HPDE6-E6E7 (cell line): ENCODE measurements around the gene PNLIPRP3.

Experiments
- DNase-seq: peaks from one replicate; pipeline ENCODE4 v3.0.0; 2011; ENCODE audit warnings: missing footprints; ENCODE audit errors: extremely low spot score

PNLIPRP3 gene

DNA sequence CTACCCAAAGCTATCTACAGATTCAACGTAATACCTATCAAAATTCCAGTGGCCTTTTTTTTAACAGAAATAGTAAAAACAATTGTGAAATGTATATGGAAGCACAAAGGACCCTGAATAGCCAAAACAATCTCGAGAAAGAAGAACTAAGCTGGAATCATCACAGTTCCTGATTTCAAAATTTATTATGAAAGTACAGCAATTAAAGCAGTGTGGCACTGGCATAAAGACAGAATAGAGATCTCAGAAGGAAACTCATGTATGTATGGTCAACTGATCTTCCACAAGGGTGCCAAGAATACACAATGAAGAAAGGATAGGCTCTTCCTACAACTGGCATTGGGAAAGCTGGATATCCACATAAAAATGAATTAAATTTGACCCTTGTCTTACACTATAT, 23.2 kb downstream of the PNLIPRP3 start:
- DNase-seq = no peak

DNA sequence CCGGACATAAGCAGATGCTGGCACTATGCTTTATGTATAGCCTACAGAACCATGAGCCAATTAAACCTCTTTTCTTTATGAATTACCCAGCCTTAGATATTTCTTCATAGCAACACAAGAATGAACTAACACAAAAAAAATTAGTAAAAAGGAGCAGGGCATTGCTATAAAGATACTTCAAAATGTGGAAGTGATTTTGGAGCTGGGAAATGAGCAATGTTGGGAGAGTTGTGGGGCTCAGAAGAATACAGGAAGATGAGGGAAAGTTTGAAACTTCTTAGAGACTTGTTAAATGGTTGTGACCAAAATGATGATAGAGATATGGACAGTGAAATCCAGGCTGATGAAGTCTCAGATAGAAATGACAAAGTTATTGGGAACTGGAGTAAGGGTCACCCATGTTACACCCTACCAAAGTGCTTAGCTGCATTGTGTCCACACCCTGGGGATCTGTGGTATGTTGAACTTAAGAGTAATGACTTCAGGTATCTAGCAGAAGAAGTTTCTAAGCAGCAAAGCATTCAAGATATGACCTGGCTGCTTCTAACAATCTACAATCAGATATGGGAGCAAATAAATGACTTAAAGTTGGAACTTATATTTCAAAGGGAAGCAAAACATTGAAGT, 24.2 kb downstream of the PNLIPRP3 start:
- DNase-seq = no peak

DNA sequence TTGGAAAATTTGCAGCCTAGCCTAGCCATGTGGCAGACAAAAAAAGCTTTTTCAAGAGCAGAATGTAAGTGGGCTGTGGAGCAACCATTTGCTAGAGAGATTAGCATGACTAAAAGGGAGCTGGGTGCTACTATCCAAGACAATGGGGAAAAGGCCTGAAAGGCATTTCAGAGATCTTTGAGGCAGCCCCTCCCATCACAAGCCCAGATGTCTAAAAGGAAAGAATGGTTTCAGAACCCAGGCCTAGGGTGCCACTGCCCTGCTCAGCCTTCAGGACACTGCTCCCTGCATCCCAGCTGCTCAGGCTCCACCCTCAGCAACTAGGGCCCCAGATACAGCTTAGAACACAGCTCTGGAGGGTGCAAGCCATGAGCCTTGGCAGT, 24.7 kb downstream of the PNLIPRP3 start:
- no peak for DNase-seq

DNA sequence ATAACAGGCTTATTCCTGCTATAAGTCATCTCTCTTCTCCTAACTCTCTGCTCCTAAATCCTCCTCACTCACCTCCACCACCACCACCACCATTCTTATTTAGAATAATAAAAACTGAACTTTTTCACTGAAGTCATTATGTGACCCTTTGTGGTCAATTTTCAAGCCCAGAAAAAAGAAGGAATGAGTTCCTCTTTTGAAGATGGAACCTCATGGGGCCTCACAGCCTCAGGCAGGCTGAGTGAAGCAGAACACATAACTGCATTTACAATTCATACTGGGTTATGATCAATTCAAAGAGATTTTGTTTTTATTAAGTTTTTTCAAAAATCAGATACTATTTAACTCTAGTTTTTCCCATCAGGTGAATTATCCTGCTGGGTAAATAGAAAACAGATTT, 29.8 kb downstream of the PNLIPRP3 start:
- no peak for DNase-seq

DNA sequence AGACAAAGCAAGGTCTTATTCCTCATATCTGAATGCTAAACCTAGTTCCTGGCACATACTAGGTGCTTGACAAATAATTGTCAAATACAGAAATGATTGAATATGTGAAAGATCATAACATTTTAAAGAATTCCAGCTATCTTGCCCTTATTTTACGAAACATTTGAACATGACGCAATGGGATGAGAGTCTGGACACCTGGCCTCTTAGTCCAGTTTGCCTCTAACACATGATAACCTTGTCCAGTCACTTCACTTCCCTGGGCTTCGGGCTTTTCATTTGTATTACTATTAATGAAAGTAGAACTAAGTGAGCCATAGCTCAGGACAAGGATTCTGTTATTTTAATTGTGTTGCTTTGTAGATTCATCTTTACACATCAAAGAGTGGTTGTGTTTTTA, 32.6 kb downstream of the PNLIPRP3 start:
- DNase-seq = no peak

DNA sequence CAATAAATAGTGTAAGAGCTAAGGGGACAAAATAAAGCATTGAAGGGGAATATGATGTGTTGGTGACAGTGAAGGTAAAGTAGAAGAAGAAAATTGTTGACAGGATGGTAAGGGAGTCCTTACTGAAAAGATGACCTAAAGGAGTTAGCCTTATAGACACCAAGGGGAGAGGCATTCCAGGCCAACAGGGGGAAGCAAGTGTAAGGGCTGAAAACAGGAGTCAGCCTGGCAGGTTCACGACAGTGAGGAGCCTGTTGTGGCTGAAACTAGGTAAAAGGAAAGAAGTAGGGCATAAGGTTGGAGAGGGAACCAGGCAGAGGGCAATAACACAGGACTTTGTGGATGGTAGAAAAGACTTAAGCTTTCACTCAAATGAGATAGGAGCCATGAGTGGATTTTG, 34.0 kb downstream of the PNLIPRP3 start:
- DNase-seq = no peak

DNA sequence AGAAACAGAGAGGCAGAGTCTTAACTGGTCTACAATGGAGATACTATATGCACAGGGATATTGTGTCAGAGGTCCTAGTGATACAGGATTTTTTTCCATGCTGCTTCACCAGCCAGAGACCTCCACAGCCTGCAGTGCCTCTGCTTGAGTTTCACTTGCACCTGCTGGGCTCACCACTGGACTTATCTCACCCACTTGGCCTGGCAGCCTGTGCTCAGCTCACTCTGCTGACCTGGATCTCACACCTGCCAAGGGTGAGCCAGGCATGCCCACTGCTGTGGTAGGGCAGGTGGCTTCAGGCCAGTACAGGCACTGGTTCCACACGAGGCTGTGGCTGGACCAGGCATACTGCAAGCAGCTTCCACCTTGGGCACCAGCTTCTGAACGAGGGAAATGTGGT, 36.6 kb downstream of the PNLIPRP3 start:
- DNase-seq = no peak

DNA sequence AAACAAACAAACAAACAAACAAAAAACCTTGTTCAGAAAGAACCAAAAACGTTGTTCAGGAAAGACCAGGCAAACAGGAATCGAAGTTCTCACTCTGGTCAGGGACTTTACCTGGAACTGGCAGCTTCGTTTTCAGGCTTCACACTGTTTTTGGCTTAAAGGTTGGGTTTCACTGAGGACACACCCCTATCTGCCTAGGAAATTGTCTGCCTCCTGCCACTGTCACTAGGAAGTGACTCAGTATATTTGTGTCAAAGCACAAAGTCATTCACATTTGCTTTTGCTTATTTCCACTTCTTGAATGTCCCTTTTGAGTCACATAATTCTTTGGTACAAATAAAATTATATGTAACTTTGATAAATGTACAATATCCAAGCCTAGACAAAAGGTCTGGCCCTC, 37.9 kb downstream of the PNLIPRP3 start:
- no peak for DNase-seq

DNA sequence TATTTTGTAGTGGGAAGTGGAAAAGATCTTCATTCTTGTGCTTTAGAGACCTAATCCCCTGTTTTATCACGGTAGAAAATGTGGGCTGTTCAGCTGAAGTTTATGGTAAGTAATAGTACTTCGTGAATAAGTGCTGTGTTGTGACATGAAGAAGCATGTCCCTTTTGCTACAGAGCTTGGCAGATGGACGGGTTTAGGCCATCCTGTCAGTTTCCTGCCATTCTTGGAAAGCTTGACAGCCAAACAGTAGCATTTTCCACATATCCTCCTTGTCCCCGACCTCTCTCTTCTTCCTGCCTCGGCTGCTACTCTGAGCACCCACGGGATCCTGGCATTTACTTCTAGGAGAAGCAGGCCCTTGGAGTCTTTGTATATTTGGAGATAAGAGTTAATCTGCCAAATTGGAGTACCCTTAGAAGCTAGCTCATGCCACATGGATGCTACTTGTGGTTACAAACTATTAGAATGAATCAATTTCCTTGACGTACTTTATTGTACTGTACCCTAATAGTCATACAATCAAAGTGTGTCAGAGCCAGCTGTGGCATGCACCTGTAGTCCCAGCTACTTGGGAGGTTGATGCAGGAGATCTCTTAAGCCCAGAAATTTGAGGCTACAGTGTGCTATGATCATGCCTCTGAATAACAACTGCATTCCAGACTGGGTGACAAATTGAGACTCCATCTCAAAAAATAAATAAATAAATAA, 39.2 kb downstream of the PNLIPRP3 start:
- DNase-seq = no peak

DNA sequence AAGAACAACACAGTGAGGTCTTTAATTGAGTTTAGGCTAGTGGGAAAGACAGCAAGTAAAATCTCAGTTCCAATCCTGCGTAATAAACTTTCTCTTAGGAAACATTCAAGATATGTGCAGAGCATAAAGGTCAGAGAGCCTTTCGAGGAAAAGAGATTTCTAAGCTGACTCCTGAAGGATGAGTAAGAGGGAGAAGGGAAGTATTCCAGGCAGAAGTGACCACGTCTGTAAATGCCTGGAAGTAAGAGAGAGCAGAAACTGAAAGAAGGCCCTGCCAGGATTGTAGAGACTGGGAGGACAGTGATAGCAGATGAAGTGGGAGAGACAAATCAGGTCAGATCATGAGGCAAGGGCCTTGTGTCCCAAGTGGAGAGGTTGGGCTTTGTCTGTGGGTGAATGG, 41.8 kb downstream of the PNLIPRP3 start:
- DNase-seq = no peak

DNA sequence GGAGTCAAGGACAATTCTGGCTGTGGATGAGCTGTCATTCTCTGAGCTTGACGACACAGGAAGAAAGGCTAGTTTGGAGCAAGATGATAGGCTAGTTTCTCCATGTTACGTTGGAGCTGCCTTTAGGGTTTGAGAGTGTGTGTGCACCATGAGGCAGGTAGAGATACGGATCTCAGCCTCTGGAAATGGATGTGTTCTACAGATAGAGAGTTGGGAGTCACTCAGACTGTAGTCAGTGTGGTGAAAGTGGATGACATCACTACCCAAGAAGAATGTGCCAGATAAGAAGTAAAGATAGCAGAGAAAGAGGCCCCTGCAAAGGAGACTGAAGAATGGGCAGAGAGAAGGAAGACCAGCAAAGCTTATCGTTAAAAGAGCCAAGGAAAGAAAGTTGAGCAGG, 42.4 kb downstream of the PNLIPRP3 start:
- no peak for DNase-seq

DNA sequence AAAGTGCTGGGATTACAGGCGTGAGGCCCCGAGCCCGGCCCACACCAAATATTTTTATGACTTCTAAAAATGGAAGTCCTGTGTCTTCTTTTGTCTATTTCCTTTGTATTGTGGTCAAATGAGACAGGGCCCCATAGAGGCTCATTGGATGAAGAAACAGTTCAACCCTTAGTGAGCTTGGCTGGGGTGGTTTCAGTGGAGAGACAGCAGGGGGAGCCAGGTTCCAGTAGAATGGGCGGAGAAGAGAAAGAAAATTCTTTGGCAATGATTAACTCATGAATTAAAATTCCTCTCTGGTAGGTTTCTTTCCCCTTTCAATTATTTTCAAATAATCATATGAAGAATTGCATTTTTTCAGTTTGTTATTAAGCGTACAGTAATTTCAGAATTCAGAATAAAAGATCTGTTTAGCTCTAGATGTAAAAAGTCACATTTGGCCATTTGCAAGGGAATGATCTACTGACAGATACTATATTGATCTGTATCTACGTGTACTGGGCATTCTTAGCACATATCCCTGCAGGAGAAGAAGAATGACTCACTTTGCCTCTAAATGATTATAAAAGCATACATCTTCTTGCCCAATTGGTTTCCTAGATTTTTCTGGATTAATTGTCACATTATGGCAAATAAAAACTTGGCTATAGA, 43.2 kb downstream of the PNLIPRP3 start:
- peak; percentile 65 for DNase-seq

DNA sequence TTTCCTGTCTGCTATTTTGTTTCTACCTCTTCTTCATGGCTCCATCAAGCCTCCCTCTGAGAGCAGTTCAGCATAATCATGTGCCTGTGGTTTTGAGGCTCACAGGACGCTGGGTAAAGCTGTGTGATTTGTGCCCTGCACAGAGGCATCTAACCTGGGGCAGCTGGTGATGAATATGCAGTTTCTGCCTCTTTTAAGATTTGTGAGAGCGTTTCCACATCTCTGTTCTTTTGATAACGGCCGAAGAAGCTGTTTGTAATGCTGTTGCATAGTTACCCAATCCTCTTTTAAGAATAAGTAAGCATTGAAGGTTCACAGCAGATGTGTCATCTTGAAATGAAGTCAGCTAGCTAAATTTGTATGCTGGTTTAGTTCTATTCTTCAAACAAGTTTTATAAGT, 45.2 kb downstream of the PNLIPRP3 start:
- DNase-seq = no peak

DNA sequence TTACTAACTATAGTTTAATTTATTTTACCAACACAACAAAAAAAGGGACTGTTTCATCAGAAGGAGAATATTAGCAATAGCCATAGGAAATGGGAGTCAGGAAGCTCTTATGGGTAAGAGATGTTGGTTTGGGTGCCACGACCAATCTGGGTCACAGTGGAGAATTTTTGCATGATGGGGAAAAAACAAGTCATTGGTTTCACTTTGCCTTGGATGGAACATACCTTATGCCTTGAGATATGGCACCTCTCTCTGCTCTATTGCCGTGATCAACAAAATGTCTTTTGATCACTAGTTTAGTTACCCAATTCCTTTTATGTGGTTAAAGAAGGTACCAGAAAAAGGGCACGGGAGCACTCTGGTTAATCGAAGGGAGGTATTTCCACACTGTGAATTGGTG, 48.2 kb downstream of the PNLIPRP3 start:
- DNase-seq = no peak

DNA sequence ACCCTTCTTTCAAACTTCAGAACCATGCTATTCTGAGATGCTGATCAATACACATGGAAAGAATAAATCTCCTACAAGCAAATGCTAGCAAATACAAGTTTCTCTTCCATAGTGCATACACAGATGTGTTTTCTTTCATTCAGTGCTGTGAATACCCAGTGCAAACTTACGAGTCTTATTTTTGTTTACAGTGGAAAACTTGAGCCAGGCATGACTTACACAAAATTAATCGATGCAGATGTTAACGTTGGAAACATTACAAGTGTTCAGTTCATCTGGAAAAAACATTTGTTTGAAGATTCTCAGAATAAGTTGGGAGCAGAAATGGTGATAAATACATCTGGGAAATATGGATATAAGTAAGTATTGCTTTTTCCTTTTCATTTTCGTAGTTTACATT, 48.8 kb downstream of the PNLIPRP3 start:
- DNase-seq = no peak

DNA sequence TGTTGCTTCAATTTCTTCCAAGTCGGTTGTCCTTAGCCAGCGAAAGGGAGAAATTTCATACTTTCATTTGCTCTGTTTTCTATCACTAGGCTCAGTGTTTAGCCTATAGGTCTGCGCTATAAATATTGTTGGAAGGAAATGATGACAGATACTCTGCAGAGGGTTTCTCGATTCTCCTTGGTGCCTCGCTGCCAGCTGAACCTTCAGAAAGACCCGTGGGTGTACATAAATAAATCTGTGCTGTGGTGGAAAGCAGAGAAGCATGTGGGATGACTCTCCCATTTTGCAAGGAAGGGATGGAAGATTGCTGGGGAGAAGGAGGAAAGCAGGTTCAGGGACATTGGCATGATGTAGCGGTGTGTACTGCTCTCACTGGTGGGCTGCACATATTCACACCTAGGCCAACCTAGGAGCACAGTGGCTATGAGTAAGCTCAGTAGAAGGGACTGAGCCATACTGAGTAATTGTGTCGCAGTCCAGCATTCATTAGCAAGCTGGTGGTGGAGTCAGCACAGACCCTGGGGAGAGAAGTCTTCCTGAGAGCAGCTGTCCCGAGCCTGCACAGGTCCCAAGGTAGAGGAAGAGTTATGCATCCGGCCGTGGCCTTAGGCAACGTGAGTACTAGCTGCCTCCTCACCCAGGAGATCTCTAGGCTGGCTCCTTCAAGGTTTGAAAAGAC, 50.5 kb downstream of the PNLIPRP3 start:
- no peak for DNase-seq

DNA sequence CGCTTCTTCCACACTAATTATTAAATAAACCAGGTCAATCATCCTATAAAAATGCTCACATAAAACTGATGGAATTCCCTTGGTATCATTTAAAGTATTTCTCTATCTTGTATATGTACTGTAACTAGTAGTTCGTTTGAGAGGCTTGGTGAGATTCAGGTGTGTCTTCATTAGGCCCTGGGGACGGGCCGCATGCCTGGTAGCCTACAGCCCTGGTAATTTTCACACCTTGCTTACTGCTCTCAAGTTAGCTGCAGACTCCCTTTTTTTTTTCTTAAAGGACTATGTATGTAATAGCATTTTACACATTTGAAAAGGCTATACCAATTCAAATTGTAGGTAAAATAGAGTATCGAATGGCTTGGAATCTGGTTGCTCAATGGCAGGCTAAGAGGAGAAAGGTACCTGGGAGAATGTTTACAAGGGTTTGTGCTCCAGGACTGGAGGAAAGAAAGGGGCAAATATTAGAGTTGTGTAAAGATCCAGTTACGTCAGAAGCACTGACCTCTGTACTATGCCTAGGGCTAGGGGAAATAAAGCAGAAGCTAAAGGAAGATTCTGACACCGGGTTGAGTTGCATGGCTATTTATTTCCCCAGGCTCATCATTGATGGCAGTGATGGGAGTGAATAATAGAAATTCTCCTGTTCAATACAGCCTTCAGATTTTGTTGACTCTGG, 59.3 kb downstream of the PNLIPRP3 start:
- DNase-seq = no peak

DNA sequence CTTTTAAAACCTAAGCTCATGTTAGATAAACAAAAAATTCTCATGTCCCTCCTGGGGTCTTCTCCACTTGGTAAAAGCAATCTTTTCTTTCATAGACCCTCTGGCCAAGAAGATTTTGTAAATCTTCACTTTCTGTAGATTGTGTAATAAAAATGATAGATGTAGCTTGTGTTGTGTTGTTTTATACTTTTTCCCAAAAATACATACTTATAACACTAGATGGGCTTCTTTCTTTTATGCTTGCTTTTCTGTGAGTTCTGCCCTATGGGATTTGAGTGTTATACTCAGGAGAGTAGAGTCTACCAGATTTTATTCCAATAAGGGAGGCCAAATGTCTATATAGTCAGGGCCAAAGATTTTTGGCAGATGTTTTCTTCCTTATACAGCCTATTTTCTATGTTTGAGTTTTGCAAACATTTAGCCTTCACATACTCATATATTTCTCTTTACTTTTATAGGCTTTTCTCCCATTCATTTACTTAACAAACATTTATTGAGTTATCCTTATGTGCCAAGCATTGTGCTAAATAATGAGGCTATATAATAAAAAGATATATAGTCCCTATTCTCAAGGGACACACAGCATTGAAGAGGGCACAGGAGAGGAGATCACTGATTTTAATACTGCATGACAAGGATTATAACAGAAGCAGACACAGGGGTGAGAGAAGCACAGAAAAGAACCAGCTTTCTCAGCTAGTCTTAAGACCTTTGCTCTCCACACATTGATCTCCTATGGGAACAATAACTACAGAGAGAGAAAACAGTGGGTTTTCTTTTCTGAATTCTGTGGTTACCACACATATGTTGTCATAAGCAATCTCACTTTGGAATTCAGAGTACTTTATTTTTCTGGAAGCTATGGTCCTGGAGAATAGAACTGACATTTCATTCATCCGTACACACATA, 60.1 kb downstream of the PNLIPRP3 start:
- no peak for DNase-seq

DNA sequence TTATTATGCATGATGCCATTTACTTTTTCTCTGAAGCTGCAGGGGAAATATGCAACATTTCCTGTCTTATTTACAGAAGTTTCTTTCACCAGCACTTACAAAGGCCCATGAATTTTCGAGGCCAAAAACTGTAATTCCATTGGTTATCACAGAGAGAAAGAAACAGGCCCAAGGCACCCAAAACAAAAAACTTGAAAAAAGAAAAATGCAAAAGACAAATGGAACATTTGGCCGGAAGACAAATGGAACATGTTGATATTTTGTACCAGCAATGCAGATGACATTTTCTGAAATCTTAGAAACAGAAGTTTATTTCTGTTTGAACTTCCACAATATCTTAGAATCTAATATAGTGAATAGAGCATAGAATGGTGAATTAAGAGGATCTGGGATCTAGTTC, 61.8 kb downstream of the PNLIPRP3 start:
- no peak for DNase-seq

DNA sequence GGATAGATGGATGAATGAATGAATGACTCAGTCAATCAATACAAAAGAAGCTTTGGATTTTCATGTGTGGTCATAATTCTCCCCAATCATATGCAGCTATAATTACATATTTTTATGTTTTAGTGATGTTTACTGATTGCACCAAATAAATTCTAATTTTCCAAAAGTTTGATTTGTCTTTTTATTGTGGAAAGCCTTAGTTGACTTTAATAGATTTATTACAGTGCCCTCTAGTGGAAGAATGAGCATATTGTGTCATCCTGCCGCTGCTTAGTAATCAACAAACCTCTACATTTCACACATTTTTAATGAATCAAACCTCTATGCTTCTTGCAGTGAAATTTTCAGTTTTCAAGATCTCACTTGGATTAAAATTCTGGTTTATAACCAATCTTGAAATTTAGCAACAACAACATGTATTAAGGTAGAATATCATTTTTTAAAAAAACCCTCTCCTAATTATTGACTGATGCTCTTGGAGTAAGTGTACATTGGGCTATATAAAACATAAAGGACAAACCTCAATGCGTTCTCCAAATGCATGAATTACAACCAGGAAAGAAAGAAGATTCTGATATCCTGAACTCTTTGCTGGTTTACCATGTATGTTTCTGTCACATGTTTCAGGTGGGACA, 62.5 kb downstream of the PNLIPRP3 start:
- no peak for DNase-seq

DNA sequence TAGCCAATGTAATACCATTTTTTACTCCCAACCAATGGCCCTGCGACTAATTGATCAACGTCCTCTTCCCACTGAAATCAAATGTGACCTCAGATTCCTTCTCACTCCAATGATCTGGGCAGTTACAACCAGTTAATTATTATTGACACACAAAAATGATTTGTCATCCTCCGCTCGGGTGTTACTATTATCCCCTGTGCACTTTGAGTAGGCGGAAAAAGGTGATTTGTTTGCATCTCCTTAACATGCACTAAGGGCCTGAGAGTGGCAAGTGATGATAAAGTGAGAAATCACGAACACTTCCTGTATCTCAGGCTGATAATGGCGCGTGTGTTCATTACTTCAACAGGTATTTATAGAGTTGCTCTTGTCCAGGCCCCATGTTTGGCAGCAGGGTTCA, 77.1 kb downstream of the PNLIPRP3 start:
- no peak for DNase-seq
